GM12878 (cell line): Measurements from ENCODE around the gene TSHR.

Experiments
- NFYB ChIP-seq: IDR thresholded peaks from 2 replicates; pipeline ENCODE4 v1.6.1; 2011; ENCODE audit warnings: low read depth, mild to moderate bottlenecking, low read length, improper control_type of control experiment, moderate library complexity; ENCODE audit not compliant: insufficient read depth
- NRF1 ChIP-seq: conservative IDR thresholded peaks from 2 replicates; pipeline ENCODE4 v1.6.1; 2011; ENCODE audit warnings: mild to moderate bottlenecking, low read depth, low read length, improper control_type of control experiment
- POLR2A ChIP-seq: IDR thresholded peaks from 2 replicates; pipeline ENCODE4 v1.6.1; 2011; ENCODE audit warnings: low read depth, mild to moderate bottlenecking, low read length
- SMARCA5 ChIP-seq: fragments of 450-650 bp; IDR thresholded peaks from 2 replicates; pipeline ENCODE4 v1.6.1; 2017; ENCODE audit warnings: mild to moderate bottlenecking

GRCh38 chr14:80959496-80959895 is 4.1 kb downstream of the TSHR start:
- no peak for TF ChIP-seq NFYB
- TF ChIP-seq POLR2A: no peak
- TF ChIP-seq SMARCA5: no peak
- no peak for TF ChIP-seq NRF1
